Ascending aorta (tissue), 2 donors: ENCODE data around the gene OR2M5. TPM values are rescaled to one million over a fixed set of nuclear protein-coding genes. Genes with fewer than 3 reads are reported as not detected.

Source experiments
- DNase-seq, 2 donors: peaks; one replicate each; pipeline ENCODE4 v3.0.0-alpha.2; 2019; ENCODE audit warnings: low spot score in 2 of 2
- H3K27ac ChIP-seq, 2 donors: fragments of 200-600 bp; sonication (generic); one replicate each; pipeline ENCODE4 v1.5.1; 2016 to 2017; ENCODE audit warnings: mild to moderate bottlenecking in 1 of 2
- H3K27me3 ChIP-seq: fragments of 200-600 bp; sonication (generic); one replicate; pipeline ENCODE4 v1.5.1; 2017
- H3K36me3 ChIP-seq, 2 donors: fragments of 200-600 bp; sonication (generic); one replicate each; pipeline ENCODE4 v1.5.1; 2016
- H3K4me1 ChIP-seq, 2 donors: fragments of 200-600 bp; sonication (generic); one replicate each; pipeline ENCODE4 v1.5.1; 2016 to 2017; ENCODE audit warnings: mild to moderate bottlenecking in 1 of 2
- H3K4me3 ChIP-seq, 2 donors: fragments of 200-600 bp; sonication (generic); one replicate each; pipeline ENCODE4 v1.5.1; 2016 to 2017; ENCODE audit warnings: mild to moderate bottlenecking in 1 of 2
- H3K9me3 ChIP-seq, 2 donors: fragments of 200-600 bp; sonication (generic); one replicate each; pipeline ENCODE4 v1.5.1; 2016
- CTCF ChIP-seq, 3 experiments: fragments of 200-600 bp in 2 of 3; fragments of 450-650 bp in 1 of 3; sonication (generic) in 2 of 3; IDR thresholded peaks; one replicate each; pipeline ENCODE4 v1.5.1; 2016 to 2019; ENCODE audit warnings: antibody characterized with exemption in 3 of 3, mild to moderate bottlenecking in 1 of 3, moderate library complexity in 1 of 3
- intact Hi-C: fragments of 100-400 bp; cut with DNase I; formaldehyde crosslinking; loops from one replicate; pipeline ENCODE4 v1.15.1; 2023
- total RNA-seq: library from RNA; depleted of rRNA; stranded (reverse); fragments of >200 nt; gene quantifications from one replicate; pipeline ENCODE4 v1.1.0, GENCODE V29; 2016

OR2M5 gene
- not detected for total RNA-seq

GRCh38 chr1:248144513-248145198 is at the start of gene OR2M5:
Gene OR2M5, plus strand, starts transcription at chr1:248145148. Its CDS starts 0 bp downstream, at chr1:248145148.
- intact Hi-C loops, result no loop called here
- no peak for DNase-seq
- no peaks in the 10 kb centered on the region for H3K36me3 ChIP-seq
- no peaks in the 10 kb centered on the region for H3K4me1 ChIP-seq
- no peaks in the 10 kb centered on the region for H3K9me3 ChIP-seq
- H3K27me3 ChIP-seq, result no peaks in the 10 kb centered on the region
- TF ChIP-seq CTCF (IDR thresholded peaks at IDR 0.05), result no peak
- no peak within 1 kb of the TSS for H3K4me3 ChIP-seq
- no peak within 1 kb of the TSS for H3K27ac ChIP-seq

GRCh38 chr1:248098529-248098928 is 46.4 kb upstream of the OR2M5 start:
- no peak for DNase-seq
- Histone ChIP-seq H3K4me1 (no peaks in the 10 kb centered on the region), H3K27ac (no peak overlapping the region), H3K27me3 (no peaks in the 10 kb centered on the region), H3K4me3 (no peak overlapping the region), H3K9me3 (no peaks in the 10 kb centered on the region), H3K36me3 (no peaks in the 10 kb centered on the region)
- no peak for TF ChIP-seq CTCF (IDR thresholded peaks at IDR 0.05)
- intact Hi-C loops, result no loop called here

- no peak overlapping the region for H3K4me3 ChIP-seq
- H3K36me3 ChIP-seq, result no peaks in the 10 kb centered on the region
- TF ChIP-seq CTCF (IDR thresholded peaks at IDR 0.05), result no peak
- no peaks in the 10 kb centered on the region for H3K9me3 ChIP-seq
- H3K27ac ChIP-seq, result no peak overlapping the region
- no peak for DNase-seq
- H3K27me3 ChIP-seq, result no peaks in the 10 kb centered on the region
- H3K4me1 ChIP-seq, result no peaks in the 10 kb centered on the region
- intact Hi-C loops, result no loop called here
These were observed 42.1 kb upstream of the OR2M5 start for GRCh38 chr1:248102847-248103246.

- Histone ChIP-seq H3K27me3 (no peaks in the 10 kb centered on the region), H3K36me3 (no peaks in the 10 kb centered on the region), H3K27ac (no peak overlapping the region), H3K4me3 (no peak overlapping the region), H3K4me1 (no peaks in the 10 kb centered on the region), H3K9me3 (peaks cover 0 to 12% of the 10 kb centered on the region in 2 donors)
- no peak for TF ChIP-seq CTCF (IDR thresholded peaks at IDR 0.05)
- no peak for DNase-seq
- intact Hi-C loops, result no loop called here
These were observed 33.8 kb upstream of the OR2M5 start for GRCh38 chr1:248111157-248111556.

GRCh38 chr1:248114890-248115289 is 30.1 kb upstream of the OR2M5 start:
- Histone ChIP-seq H3K4me3 (no peak overlapping the region), H3K27me3 (no peaks in the 10 kb centered on the region), H3K36me3 (no peaks in the 10 kb centered on the region), H3K9me3 (peaks cover 0 to 12% of the 10 kb centered on the region in 2 donors), H3K4me1 (no peaks in the 10 kb centered on the region), H3K27ac (no peak overlapping the region)
- DNase-seq, result no peak
- no peak for TF ChIP-seq CTCF (IDR thresholded peaks at IDR 0.05)
- intact Hi-C loops, result no loop called here

- no peaks in the 10 kb centered on the region for H3K9me3 ChIP-seq
- no peaks in the 10 kb centered on the region for H3K36me3 ChIP-seq
- no peak overlapping the region for H3K27ac ChIP-seq
- no peak for TF ChIP-seq CTCF (IDR thresholded peaks at IDR 0.05)
- DNase-seq, result no peak
- intact Hi-C loops, result no loop called here
- H3K4me1 ChIP-seq, result no peaks in the 10 kb centered on the region
- no peaks in the 10 kb centered on the region for H3K27me3 ChIP-seq
- no peak overlapping the region for H3K4me3 ChIP-seq
These were observed 17.3 kb upstream of the OR2M5 start for GRCh38 chr1:248127653-248128052.
